Measurements from ENCODE around the gene CES5A.

DNA sequence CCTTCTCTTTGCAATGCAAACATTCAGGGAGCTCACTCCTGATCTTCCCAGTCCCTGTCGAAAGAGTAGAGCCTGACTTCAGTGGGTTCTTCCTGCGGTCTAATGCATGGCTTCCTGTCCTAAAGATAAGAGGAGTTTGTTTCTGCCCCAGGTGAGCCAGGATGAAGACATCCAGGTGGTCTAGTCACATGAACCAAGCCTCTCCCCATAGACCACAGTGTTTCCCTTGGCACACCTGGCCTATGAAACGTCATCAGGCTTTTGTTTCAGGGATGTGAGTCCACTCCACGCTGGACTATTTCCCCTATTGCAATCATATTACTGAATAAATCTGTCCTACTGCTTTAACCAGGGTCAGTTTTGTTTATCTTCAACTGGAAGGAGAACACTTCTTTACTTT lies 63.4 kb downstream of the CES5A start:
- TF ChIP-seq, protein P1, sequence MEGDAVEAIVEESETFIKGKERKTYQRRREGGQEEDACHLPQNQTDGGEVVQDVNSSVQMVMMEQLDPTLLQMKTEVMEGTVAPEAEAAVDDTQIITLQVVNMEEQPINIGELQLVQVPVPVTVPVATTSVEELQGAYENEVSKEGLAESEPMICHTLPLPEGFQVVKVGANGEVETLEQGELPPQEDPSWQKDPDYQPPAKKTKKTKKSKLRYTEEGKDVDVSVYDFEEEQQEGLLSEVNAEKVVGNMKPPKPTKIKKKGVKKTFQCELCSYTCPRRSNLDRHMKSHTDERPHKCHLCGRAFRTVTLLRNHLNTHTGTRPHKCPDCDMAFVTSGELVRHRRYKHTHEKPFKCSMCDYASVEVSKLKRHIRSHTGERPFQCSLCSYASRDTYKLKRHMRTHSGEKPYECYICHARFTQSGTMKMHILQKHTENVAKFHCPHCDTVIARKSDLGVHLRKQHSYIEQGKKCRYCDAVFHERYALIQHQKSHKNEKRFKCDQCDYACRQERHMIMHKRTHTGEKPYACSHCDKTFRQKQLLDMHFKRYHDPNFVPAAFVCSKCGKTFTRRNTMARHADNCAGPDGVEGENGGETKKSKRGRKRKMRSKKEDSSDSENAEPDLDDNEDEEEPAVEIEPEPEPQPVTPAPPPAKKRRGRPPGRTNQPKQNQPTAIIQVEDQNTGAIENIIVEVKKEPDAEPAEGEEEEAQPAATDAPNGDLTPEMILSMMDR (IDR thresholded peaks at IDR 0.05; ENCODE audit: low read depth, low read length) = no peak
- TF ChIP-seq POLR2A (IDR thresholded peaks at IDR 0.05; ENCODE audit: extremely low read depth, insufficient read length) = no peak
